ENCODE measurements around the gene METAP1D. TPM values are rescaled to one million over a fixed set of nuclear protein-coding genes. Genes with fewer than 3 reads are reported as not detected.
A peak's percentile ranks its signal among the peaks of the same experiment; 100 is the strongest.

The METAP1D gene
- 29.4 TPM for total RNA-seq
- polyA plus RNA-seq = 4.1 TPM

- Histone ChIP-seq H3K4me1 (ENCODE audit: insufficient read depth) (no peaks in the 10 kb centered on the region), H3K27ac (ENCODE audit: low read depth) (no peak within 1 kb of the TSS), H3K36me3 (ENCODE audit: insufficient read depth) (no peaks in the 10 kb centered on the region), H3K4me3 (ENCODE audit: low read depth, low read length) (peak within 1 kb of the TSS; percentile 68)
- peak; percentile 62 for DNase-seq (ENCODE audit: extremely low spot score)
- WGBS = under 1% methylated on average over 73 of the region's 73 CpGs
Observed at GRCh38 chr2:171999604-172000469, at the start of gene METAP1D. Gene METAP1D (plus strand): TSS chr2:171999953. CDS start chr2:171999970, 17 bp downstream.

GRCh38 chr2:171952276-171952675 is 47.5 kb upstream of the METAP1D start:
- Histone ChIP-seq H3K4me1 (ENCODE audit: insufficient read depth) (peaks cover 1% of the 10 kb centered on the region), H3K27ac (ENCODE audit: low read depth) (no peak overlapping the region), H3K4me3 (ENCODE audit: low read depth, low read length) (no peak overlapping the region), H3K36me3 (ENCODE audit: insufficient read depth) (no peaks in the 10 kb centered on the region)
- DNase-seq (ENCODE audit: extremely low spot score) = no peak

GRCh38 chr2:171952748-171953147 is 47.0 kb upstream of the METAP1D start:
- WGBS = 98% methylated on average over 3 of the region's 3 CpGs
- H3K27ac ChIP-seq (ENCODE audit: low read depth) = no peak overlapping the region
- H3K36me3 ChIP-seq (ENCODE audit: insufficient read depth) = no peaks in the 10 kb centered on the region
- no peak for DNase-seq (ENCODE audit: extremely low spot score)
- H3K4me3 ChIP-seq (ENCODE audit: low read depth, low read length) = no peak overlapping the region
- peaks cover 1% of the 10 kb centered on the region for H3K4me1 ChIP-seq (ENCODE audit: insufficient read depth)

GRCh38 chr2:171956135-171956825 is 43.5 kb upstream of the METAP1D start:
- DNase-seq (ENCODE audit: extremely low spot score) = no peak
- H3K36me3 ChIP-seq (ENCODE audit: insufficient read depth) = no peaks in the 10 kb centered on the region
- no peak overlapping the region for H3K27ac ChIP-seq (ENCODE audit: low read depth)
- H3K4me1 ChIP-seq (ENCODE audit: insufficient read depth) = peaks cover 1% of the 10 kb centered on the region
- WGBS = 95% methylated on average over 7 of the region's 7 CpGs
- no peak overlapping the region for H3K4me3 ChIP-seq (ENCODE audit: low read depth, low read length)

GRCh38 chr2:171957061-171957460 is 42.7 kb upstream of the METAP1D start:
- no peak overlapping the region for H3K27ac ChIP-seq (ENCODE audit: low read depth)
- peaks cover 1% of the 10 kb centered on the region for H3K4me1 ChIP-seq (ENCODE audit: insufficient read depth)
- WGBS = 95% methylated on average over 2 of the region's 2 CpGs

GRCh38 chr2:171958475-171958874 is 41.3 kb upstream of the METAP1D start:
- H3K4me3 ChIP-seq (ENCODE audit: low read depth, low read length) = no peak overlapping the region
- H3K36me3 ChIP-seq (ENCODE audit: insufficient read depth) = no peaks in the 10 kb centered on the region
- no peak for DNase-seq (ENCODE audit: extremely low spot score)
- peaks cover 1% of the 10 kb centered on the region for H3K4me1 ChIP-seq (ENCODE audit: insufficient read depth)
- 82% methylated on average over 3 of the region's 3 CpGs for WGBS
- H3K27ac ChIP-seq (ENCODE audit: low read depth) = no peak overlapping the region

More at GRCh38 chr2:171957061-171957460, 42.7 kb upstream of the METAP1D start:
- DNase-seq (ENCODE audit: extremely low spot score) = no peak
- no peaks in the 10 kb centered on the region for H3K36me3 ChIP-seq (ENCODE audit: insufficient read depth)
- H3K4me3 ChIP-seq (ENCODE audit: low read depth, low read length) = no peak overlapping the region

- no peaks in the 10 kb centered on the region for H3K36me3 ChIP-seq (ENCODE audit: insufficient read depth)
- WGBS = 92% methylated on average over 2 of the region's 2 CpGs
- H3K4me3 ChIP-seq (ENCODE audit: low read depth, low read length) = no peak overlapping the region
- no peak overlapping the region for H3K27ac ChIP-seq (ENCODE audit: low read depth)
- no peaks in the 10 kb centered on the region for H3K4me1 ChIP-seq (ENCODE audit: insufficient read depth)
- no peak for DNase-seq (ENCODE audit: extremely low spot score)
Observed at GRCh38 chr2:171959998-171960397, 39.8 kb upstream of the METAP1D start.

- H3K4me3 ChIP-seq (ENCODE audit: low read depth, low read length) = no peak overlapping the region
- H3K4me1 ChIP-seq (ENCODE audit: insufficient read depth) = no peaks in the 10 kb centered on the region
- no peaks in the 10 kb centered on the region for H3K36me3 ChIP-seq (ENCODE audit: insufficient read depth)
- no peak for DNase-seq (ENCODE audit: extremely low spot score)
- WGBS = 81% methylated on average over 3 of the region's 3 CpGs
- H3K27ac ChIP-seq (ENCODE audit: low read depth) = no peak overlapping the region
Observed at GRCh38 chr2:171960570-171960969, 39.2 kb upstream of the METAP1D start.

GRCh38 chr2:171963198-171963597 is 36.6 kb upstream of the METAP1D start:
- 88% methylated on average over 2 of the region's 2 CpGs for WGBS
- no peaks in the 10 kb centered on the region for H3K4me1 ChIP-seq (ENCODE audit: insufficient read depth)
- H3K27ac ChIP-seq (ENCODE audit: low read depth) = no peak overlapping the region
- no peak overlapping the region for H3K4me3 ChIP-seq (ENCODE audit: low read depth, low read length)
- DNase-seq (ENCODE audit: extremely low spot score) = no peak
- peaks cover 2% of the 10 kb centered on the region for H3K36me3 ChIP-seq (ENCODE audit: insufficient read depth)

- Histone ChIP-seq H3K27ac (ENCODE audit: low read depth) (no peak overlapping the region), H3K4me1 (ENCODE audit: insufficient read depth) (no peaks in the 10 kb centered on the region), H3K4me3 (ENCODE audit: low read depth, low read length) (no peak overlapping the region), H3K36me3 (ENCODE audit: insufficient read depth) (peaks cover 2% of the 10 kb centered on the region)
- 57% methylated on average over 2 of the region's 2 CpGs for WGBS
- DNase-seq (ENCODE audit: extremely low spot score) = no peak
Observed at GRCh38 chr2:171964308-171964707, 35.4 kb upstream of the METAP1D start.

GRCh38 chr2:171965238-171965637 is 34.5 kb upstream of the METAP1D start:
- H3K4me3 ChIP-seq (ENCODE audit: low read depth, low read length) = no peak overlapping the region
- WGBS = 92% methylated on average over 3 of the region's 3 CpGs
- no peak overlapping the region for H3K27ac ChIP-seq (ENCODE audit: low read depth)
- no peaks in the 10 kb centered on the region for H3K4me1 ChIP-seq (ENCODE audit: insufficient read depth)
- DNase-seq (ENCODE audit: extremely low spot score) = no peak
- H3K36me3 ChIP-seq (ENCODE audit: insufficient read depth) = peaks cover 2% of the 10 kb centered on the region

- WGBS = 94% methylated on average over 3 of the region's 3 CpGs
- no peak overlapping the region for H3K27ac ChIP-seq (ENCODE audit: low read depth)
- H3K36me3 ChIP-seq (ENCODE audit: insufficient read depth) = peaks cover 2% of the 10 kb centered on the region
- no peak overlapping the region for H3K4me3 ChIP-seq (ENCODE audit: low read depth, low read length)
- DNase-seq (ENCODE audit: extremely low spot score) = no peak
- no peaks in the 10 kb centered on the region for H3K4me1 ChIP-seq (ENCODE audit: insufficient read depth)
Observed at GRCh38 chr2:171965661-171966060, 34.1 kb upstream of the METAP1D start.

- DNase-seq (ENCODE audit: extremely low spot score) = no peak
- peaks cover 2% of the 10 kb centered on the region for H3K36me3 ChIP-seq (ENCODE audit: insufficient read depth)
- no peak overlapping the region for H3K27ac ChIP-seq (ENCODE audit: low read depth)
- 97% methylated on average over 8 of the region's 8 CpGs for WGBS
- H3K4me3 ChIP-seq (ENCODE audit: low read depth, low read length) = no peak overlapping the region
- no peaks in the 10 kb centered on the region for H3K4me1 ChIP-seq (ENCODE audit: insufficient read depth)
Observed at GRCh38 chr2:171966235-171966634, 33.5 kb upstream of the METAP1D start.

GRCh38 chr2:171966688-171967087 is 33.1 kb upstream of the METAP1D start:
- Histone ChIP-seq H3K4me1 (ENCODE audit: insufficient read depth) (no peaks in the 10 kb centered on the region), H3K4me3 (ENCODE audit: low read depth, low read length) (no peak overlapping the region), H3K36me3 (ENCODE audit: insufficient read depth) (peaks cover 2% of the 10 kb centered on the region), H3K27ac (ENCODE audit: low read depth) (no peak overlapping the region)
- no peak for DNase-seq (ENCODE audit: extremely low spot score)

All from urinary bladder (tissue), 4 donors.